ENCODE measurements around the gene CFAP161.
A peak's percentile ranks its signal among the peaks of the same experiment; 100 is the strongest.

The CFAP161 gene, protein sequence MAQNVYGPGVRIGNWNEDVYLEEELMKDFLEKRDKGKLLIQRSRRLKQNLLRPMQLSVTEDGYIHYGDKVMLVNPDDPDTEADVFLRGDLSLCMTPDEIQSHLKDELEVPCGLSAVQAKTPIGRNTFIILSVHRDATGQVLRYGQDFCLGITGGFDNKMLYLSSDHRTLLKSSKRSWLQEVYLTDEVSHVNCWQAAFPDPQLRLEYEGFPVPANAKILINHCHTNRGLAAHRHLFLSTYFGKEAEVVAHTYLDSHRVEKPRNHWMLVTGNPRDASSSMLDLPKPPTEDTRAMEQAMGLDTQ

GRCh38 chr15:81133782-81134461 lies at the start of gene CFAP161:
TSS of gene CFAP161 (plus strand) at chr15:81134270. CDS start at chr15:81134330, 60 bp downstream.
- DNase-seq, result peak; percentile 24

DNA sequence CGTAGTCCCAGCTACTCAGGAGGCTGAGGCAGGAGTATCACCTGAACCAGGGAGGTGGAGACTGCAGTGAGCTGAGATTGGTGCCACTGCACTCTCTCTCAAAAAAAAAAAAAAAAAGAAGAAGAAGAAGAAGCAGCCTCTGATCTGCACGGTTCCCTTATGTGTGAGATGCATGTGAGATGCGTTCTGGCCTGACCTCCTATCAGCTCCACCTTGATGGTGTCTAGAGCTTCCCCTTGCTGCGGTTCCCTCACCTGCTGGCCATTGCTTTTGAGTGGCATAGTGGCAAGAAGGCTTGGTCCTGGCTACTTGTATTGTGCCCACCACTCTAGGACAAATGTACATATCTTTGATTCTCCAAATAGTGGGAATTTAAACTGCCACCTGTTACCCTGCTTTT lies 49.4 kb upstream of the CFAP161 start:
- DNase-seq, result no peak

GRCh38 chr15:81085213-81085612 lies 48.9 kb upstream of the CFAP161 start:
- no peak for DNase-seq

DNA sequence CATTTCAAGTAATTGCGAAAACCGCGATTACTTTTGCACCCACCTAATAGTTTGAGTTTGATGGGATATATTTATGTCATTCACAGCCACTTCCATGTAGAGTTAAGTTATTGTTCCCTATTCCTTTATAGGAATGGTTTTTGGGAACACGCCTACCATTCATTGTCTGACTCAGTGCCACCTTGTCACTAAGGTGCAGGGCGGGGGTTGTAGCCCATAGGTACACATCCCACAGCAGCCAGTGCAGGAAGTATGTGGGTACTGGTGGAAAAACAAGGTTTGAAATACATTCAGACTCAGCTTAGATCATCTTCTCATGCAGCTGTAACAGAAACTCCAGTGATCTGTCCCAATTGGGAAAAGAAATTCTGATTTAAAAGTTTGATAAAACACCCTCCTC lies 48.2 kb upstream of the CFAP161 start:
- DNase-seq, result no peak

DNA sequence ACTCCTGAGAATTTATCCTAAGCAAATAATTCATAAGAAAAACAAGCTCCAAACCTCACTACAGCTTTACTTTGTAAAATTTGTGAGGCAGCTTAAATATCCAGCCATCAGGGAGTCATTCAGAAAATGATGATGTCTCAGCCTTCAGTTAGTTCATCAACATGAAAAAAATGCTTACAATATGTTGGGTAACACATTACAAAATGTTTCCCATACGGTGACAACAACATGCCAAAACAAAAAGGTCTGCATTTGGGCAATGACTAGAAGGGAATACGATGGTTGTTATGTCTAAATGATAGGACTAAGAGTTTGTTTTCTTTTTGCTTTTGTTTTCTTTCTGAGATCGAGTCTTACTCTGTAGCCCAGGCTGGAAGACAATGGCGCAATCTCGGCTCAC lies 47.0 kb upstream of the CFAP161 start:
- no peak for DNase-seq

DNA sequence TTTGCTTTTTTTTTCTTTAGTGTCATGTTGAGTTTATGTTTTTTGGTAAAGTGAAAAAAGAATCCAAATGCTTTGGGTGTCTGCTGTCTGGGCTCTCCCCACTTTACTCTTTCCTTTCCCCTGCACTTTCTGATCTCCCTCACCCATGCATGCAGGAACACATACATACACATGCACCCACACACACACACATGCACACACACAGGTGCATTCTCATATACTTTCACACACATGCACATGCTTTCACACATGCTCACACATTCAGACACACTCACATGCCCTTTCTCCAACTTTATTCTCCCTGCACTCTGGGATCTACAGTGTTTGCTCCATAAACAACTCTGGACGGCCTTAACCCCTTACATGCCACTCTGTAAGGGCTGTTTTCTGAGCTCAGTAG lies 46.4 kb upstream of the CFAP161 start:
- no peak for DNase-seq

- no peak for DNase-seq
Measured at GRCh38 chr15:81088470-81089013, 45.5 kb upstream of the CFAP161 start.

GRCh38 chr15:81091889-81092558 lies 42.0 kb upstream of the CFAP161 start:
- no peak for DNase-seq

DNA sequence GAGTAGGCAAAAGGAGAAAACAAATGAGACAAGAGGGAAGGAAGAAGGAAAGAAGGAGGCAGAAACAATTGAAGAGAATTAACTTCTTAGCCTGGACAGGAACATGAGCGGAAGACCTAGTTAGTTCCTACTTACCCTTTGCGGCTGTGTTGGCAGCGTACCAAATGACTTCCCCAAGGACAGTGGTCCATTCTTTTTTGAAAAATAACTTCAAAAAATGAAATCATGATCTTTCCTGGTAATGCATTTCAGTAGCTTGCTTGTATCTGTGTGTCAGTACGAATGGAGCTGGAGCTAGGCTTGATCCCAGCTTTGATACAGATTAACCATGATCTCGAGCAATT lies 41.5 kb upstream of the CFAP161 start:
- no peak for DNase-seq

- no peak for DNase-seq
Measured at GRCh38 chr15:81093961-81094360, 40.1 kb upstream of the CFAP161 start.

DNA sequence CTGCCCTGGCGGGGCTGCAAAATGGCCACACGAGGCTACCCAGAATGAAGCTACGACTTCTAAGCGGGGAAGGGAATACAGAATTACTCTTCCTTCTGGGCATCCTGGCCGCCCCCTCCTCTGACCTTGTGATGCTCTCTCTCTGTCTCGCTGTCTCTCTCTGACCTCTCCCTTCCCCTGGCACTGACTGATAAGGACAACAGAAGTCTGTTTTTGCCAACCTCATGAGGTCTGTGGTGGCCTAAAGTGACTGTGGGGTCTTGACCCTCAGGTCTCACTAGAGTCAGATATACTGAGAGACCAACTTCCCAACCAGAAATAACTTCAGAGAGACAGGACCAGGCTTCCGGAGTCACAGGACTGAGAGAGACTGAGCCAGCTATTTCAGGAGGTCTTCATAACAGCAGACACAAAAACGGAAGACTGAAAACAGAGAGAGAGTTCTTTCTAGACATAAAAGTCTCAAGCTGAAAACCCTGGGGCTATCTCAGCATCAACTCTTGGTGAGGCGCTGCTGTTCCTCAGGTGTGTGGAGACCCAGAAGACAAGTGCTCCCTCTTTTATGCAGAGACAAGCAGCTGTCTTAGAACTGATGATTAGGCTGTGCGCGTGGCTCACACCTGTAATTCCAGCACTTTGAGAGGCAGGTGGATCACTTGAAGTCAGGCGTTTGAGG lies 38.2 kb upstream of the CFAP161 start:
- DNase-seq, result no peak

GRCh38 chr15:81096398-81096797 lies 37.7 kb upstream of the CFAP161 start:
- no peak for DNase-seq

- no peak for DNase-seq
Measured at GRCh38 chr15:81097116-81097889, 36.8 kb upstream of the CFAP161 start.

GRCh38 chr15:81097890-81098280 lies 36.2 kb upstream of the CFAP161 start:
- DNase-seq, result no peak

- DNase-seq, result no peak
Measured at GRCh38 chr15:81098349-81098748, 35.7 kb upstream of the CFAP161 start.

GRCh38 chr15:81098861-81099651 lies 35.0 kb upstream of the CFAP161 start:
- no peak for DNase-seq

DNA sequence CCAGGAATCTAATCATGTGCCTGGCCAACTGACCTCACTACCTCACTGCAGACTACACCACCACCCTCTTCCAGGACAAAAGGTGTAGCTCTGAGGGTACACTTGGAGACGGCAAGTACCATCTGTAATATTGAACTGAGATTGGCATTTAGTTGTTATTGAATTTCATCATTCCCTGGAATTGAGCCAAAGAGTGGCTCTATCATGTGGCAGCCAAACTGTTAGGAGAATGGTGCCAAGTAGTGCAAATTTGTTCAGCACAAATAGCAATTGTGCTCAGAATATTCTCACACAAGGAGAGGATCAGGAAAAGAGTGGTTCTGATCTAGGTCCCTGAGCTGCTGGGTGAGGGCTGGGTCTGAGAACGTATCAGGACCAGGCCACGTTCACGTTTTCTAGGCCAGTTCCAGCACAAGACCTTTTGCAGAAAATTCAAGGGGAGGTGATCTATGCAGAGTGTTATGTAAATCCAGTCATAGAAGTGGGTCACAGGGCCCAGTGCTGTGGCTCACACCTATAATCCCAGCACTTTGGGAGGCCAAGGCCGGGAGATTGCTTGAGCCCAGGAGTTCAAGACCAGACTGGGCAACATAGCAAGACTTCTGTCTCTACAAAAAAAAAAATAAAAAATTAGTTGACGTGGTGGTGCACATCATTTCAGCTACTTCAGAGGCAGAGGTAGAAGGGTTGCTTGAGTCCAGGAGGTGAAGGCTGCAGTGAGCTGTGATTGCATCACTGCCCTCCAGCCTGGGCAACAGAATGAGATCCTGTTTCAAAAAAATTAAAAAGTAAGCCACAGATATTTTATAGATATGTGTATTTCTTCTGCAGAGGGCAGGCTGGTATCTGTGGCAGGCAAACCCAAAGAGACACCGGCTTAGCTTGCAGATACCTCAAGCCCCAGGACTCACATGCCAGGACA lies 31.9 kb upstream of the CFAP161 start:
- no peak for DNase-seq

- DNase-seq, result no peak
Measured at GRCh38 chr15:81103857-81104256, 30.2 kb upstream of the CFAP161 start.

DNA sequence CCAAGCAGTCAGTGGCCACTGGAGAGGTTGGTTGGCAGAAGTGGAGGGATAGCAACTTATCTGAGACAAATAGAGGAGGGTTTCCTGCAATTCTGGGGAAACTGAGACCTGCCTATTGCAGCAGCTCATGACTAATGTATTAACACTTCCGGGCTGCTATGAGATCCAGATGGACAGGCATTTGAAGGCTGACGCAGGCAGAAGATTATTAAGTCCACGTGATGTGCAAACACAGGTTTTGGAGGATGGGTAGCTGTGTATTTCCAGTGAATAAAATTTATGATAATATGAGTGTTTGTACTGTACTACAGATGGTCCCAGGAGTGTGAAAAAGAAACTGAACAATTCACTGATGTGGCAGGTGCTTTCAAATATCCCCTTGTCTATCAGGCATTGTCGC lies 28.5 kb upstream of the CFAP161 start:
- DNase-seq, result no peak

DNA sequence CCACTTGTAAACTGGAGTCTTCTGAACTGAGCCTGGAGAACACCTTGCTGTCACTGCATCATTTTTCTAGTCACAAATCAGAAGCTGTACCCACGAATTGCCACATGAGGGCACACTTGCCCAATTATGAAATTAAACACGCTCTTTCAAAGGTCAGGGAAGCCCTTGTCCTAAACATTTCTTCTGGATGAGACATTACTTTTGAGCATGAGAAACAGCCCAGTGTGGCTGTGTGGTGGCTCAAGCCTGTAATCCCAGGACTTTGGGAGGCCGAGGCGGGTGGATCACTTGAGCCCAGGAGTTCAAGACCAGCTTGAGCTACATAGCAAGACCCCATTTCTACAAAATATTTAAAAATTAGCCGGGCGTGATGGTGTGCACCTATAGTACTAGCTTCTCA lies 27.5 kb upstream of the CFAP161 start:
- DNase-seq, result peak; percentile 52

GRCh38 chr15:81107889-81108288 lies 26.2 kb upstream of the CFAP161 start:
- no peak for DNase-seq
